ENCODE results near the gene TAPT1. TPM values are rescaled to one million over a fixed set of nuclear protein-coding genes. Genes with fewer than 3 reads are reported as not detected.

TAPT1 gene
- total RNA-seq, 1 donor from 2014 or later, result 23.0 TPM

DNA sequence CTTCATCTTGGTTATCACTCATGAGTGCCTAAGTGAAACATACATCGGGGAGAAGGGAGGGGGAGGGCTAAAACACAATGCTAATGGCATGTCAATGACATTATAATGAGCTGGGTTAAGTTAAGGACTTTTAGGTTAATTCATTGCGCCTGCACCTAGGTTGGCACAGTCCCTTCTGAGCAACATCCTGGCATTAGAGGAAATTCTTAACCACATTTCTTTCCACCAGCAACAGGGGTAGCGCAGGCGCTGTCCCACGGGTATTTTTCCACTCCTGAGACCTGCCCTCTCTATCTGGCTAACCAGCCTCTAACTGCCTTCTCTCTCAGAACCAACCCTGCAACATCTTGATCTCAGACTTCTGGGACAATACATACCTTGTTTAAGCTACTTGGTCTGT is 103.5 kb downstream of the TAPT1 start:
- Mint-ChIP-seq H3K27ac (ENCODE audit: unreplicated experiment) (no peak overlapping the region), H3K4me3 (ENCODE audit: unreplicated experiment) (no peak overlapping the region), H3K36me3 (ENCODE audit: low read depth) (no peaks in the 10 kb centered on the region), H3K9me3 (ENCODE audit: low read depth) (no peaks in the 10 kb centered on the region), H3K27me3 (ENCODE audit: low read depth) (peaks cover 26% of the 10 kb centered on the region), H3K4me1 (ENCODE audit: low read depth) (peaks cover 6% of the 10 kb centered on the region)
- no peak for DNase-seq (ENCODE audit: low spot score)
- TF ChIP-seq, protein P1, sequence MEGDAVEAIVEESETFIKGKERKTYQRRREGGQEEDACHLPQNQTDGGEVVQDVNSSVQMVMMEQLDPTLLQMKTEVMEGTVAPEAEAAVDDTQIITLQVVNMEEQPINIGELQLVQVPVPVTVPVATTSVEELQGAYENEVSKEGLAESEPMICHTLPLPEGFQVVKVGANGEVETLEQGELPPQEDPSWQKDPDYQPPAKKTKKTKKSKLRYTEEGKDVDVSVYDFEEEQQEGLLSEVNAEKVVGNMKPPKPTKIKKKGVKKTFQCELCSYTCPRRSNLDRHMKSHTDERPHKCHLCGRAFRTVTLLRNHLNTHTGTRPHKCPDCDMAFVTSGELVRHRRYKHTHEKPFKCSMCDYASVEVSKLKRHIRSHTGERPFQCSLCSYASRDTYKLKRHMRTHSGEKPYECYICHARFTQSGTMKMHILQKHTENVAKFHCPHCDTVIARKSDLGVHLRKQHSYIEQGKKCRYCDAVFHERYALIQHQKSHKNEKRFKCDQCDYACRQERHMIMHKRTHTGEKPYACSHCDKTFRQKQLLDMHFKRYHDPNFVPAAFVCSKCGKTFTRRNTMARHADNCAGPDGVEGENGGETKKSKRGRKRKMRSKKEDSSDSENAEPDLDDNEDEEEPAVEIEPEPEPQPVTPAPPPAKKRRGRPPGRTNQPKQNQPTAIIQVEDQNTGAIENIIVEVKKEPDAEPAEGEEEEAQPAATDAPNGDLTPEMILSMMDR (IDR thresholded peaks at IDR 0.05), result no peak

DNA sequence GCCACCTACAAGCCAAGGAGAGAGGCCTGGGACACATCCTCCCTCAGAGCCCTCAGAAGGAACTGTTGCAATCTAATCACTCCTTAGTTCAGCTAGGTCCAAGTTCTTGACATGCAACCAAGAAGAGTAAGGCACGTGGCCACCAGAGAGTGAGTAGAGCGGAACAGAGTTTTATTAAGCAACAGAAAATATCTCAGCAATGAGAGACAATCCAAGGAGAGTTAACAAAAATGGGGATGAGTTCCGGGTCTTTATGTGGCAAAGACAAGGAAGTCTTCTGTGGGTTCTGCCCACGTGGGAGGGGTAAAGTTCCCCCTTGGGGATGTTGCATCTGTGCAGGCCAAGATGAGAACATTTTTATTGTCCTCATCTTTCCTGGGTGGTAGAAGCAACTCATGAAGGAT is 104.0 kb downstream of the TAPT1 start:
- no peak overlapping the region for H3K4me3 Mint-ChIP-seq (ENCODE audit: unreplicated experiment)
- no peak overlapping the region for H3K27ac Mint-ChIP-seq (ENCODE audit: unreplicated experiment)
- peaks cover 26% of the 10 kb centered on the region for H3K27me3 Mint-ChIP-seq (ENCODE audit: low read depth)
- peaks cover 8% of the 10 kb centered on the region for H3K4me1 Mint-ChIP-seq (ENCODE audit: low read depth)
- TF ChIP-seq, protein P1 (IDR thresholded peaks at IDR 0.05), result no peak
- H3K36me3 Mint-ChIP-seq (ENCODE audit: low read depth), result no peaks in the 10 kb centered on the region
- H3K9me3 Mint-ChIP-seq (ENCODE audit: low read depth), result no peaks in the 10 kb centered on the region
- no peak for DNase-seq (ENCODE audit: low spot score)

DNA sequence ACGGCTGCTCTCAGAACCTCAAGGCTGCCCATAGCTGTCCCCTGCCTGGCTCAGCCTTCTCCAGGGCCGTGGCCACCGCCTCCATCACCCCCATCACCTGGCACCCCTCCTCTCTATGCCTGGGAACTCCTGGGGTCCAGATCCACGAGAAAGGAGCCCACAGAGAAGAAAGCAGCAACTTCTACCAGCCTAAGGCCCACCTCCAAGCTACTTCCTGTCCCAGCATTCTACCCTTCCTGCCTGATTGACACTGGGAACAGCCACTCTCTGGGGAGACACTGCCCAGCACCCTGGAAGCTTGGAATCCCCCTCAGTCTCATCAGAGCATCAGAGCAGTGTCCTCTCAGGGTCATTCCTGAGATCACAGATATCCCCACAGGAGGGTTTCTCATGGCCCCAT is 105.6 kb downstream of the TAPT1 start:
- Mint-ChIP-seq H3K27ac (ENCODE audit: unreplicated experiment) (no peak overlapping the region), H3K27me3 (ENCODE audit: low read depth) (peaks cover 32% of the 10 kb centered on the region), H3K36me3 (ENCODE audit: low read depth) (no peaks in the 10 kb centered on the region), H3K9me3 (ENCODE audit: low read depth) (no peaks in the 10 kb centered on the region), H3K4me3 (ENCODE audit: unreplicated experiment) (no peak overlapping the region), H3K4me1 (ENCODE audit: low read depth) (peaks cover 8% of the 10 kb centered on the region)
- TF ChIP-seq, protein P1 (IDR thresholded peaks at IDR 0.05), result no peak
- DNase-seq (ENCODE audit: low spot score), result no peak

DNA sequence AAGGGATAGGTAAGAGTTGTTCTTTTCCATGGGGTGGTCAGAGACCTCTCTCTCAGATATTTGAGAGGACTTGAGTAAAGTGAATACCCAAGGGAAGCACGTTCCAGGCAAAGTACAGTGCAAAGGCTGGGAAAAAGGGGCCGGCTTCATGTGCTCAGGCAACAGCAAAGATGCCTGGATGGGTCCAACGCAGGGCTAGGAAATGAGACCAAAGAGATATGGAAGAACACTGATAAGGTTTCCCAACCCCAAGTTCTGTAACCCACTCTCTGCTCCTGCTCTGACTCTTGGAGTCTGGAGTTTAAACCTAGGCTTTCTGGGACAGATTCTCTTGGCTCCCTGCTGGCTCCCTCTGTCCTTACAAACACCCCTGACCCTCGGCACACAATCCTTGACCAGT is 106.3 kb downstream of the TAPT1 start:
- Mint-ChIP-seq H3K9me3 (ENCODE audit: low read depth) (no peaks in the 10 kb centered on the region), H3K27me3 (ENCODE audit: low read depth) (peaks cover 37% of the 10 kb centered on the region), H3K4me1 (ENCODE audit: low read depth) (peaks cover 8% of the 10 kb centered on the region), H3K4me3 (ENCODE audit: unreplicated experiment) (no peak overlapping the region), H3K27ac (ENCODE audit: unreplicated experiment) (no peak overlapping the region), H3K36me3 (ENCODE audit: low read depth) (no peaks in the 10 kb centered on the region)
- no peak for DNase-seq (ENCODE audit: low spot score)
- TF ChIP-seq, protein P1 (IDR thresholded peaks at IDR 0.05), result no peak

DNA sequence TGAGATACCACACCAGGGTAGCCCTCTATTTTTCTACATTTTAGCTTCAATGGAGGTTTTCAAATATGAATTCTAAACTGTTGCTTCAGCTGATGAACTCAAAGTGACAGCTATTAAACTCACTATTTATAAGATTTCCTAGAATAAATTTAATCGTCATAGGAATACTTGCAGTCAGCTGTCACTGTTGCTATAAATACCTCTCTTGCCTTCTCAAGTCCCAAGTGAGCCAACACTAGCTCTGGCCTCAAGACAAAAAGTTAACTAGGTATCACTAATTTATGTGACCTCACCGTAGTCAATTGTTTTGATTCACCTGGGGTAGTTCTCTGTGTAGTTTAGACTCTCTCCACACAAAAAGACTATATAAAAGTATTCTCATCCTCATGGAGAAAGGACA is 108.2 kb downstream of the TAPT1 start:
- Mint-ChIP-seq H3K27ac (ENCODE audit: unreplicated experiment) (no peak overlapping the region), H3K36me3 (ENCODE audit: low read depth) (no peaks in the 10 kb centered on the region)

More for the DNA sequence above, 108.2 kb downstream of the TAPT1 start:
- H3K4me1 Mint-ChIP-seq (ENCODE audit: low read depth), result peaks cover 8% of the 10 kb centered on the region
- no peak overlapping the region for H3K4me3 Mint-ChIP-seq (ENCODE audit: unreplicated experiment)
- no peaks in the 10 kb centered on the region for H3K9me3 Mint-ChIP-seq (ENCODE audit: low read depth)
- TF ChIP-seq, protein P1 (IDR thresholded peaks at IDR 0.05), result no peak
- H3K27me3 Mint-ChIP-seq (ENCODE audit: low read depth), result peaks cover 49% of the 10 kb centered on the region
- DNase-seq (ENCODE audit: low spot score), result no peak
